ENCODE results near the gene SLX9.

SLX9 gene

GRCh38 chr21:44992608-44993031 is 52.8 kb downstream of the SLX9 start:
- TF ChIP-seq CTCF (conservative IDR thresholded peaks at IDR 0.05): no peak
- TF ChIP-seq ZFX (IDR thresholded peaks at IDR 0.05): no peak
- no peak overlapping the region for H3K27ac ChIP-seq

- TF ChIP-seq CTCF (conservative IDR thresholded peaks at IDR 0.05) (no peak), ZFX (IDR thresholded peaks at IDR 0.05) (no peak)
- no peak overlapping the region for H3K27ac ChIP-seq
These were observed 53.7 kb downstream of the SLX9 start for GRCh38 chr21:44993321-44994046.

- TF ChIP-seq CTCF (conservative IDR thresholded peaks at IDR 0.05) (no peak), ZFX (IDR thresholded peaks at IDR 0.05) (no peak)
- no peak overlapping the region for H3K27ac ChIP-seq
These were observed 54.3 kb downstream of the SLX9 start for GRCh38 chr21:44994047-44994694.

- TF ChIP-seq ZFX (IDR thresholded peaks at IDR 0.05) (no peak), CTCF (conservative IDR thresholded peaks at IDR 0.05) (no peak)
- H3K27ac ChIP-seq: no peak overlapping the region
These were observed 55.0 kb downstream of the SLX9 start for GRCh38 chr21:44994695-44995342.

- no peak for TF ChIP-seq CTCF (conservative IDR thresholded peaks at IDR 0.05)
- H3K27ac ChIP-seq: no peak overlapping the region
These were observed 55.6 kb downstream of the SLX9 start for GRCh38 chr21:44995343-44995941.

- TF ChIP-seq CTCF (conservative IDR thresholded peaks at IDR 0.05) (no peak), ZFX (IDR thresholded peaks at IDR 0.05) (no peak)
- no peak overlapping the region for H3K27ac ChIP-seq
These were observed 56.3 kb downstream of the SLX9 start for GRCh38 chr21:44996096-44996495.

- no peak overlapping the region for H3K27ac ChIP-seq
These were observed 56.7 kb downstream of the SLX9 start for GRCh38 chr21:44996501-44996921.

More at GRCh38 chr21:44996501-44996921, 56.7 kb downstream of the SLX9 start:
- TF ChIP-seq CTCF (conservative IDR thresholded peaks at IDR 0.05): no peak
- TF ChIP-seq ZFX (IDR thresholded peaks at IDR 0.05): no peak

Data from C4-2B (cell line).